Measurements from ENCODE around the gene DIP2B.

Gene DIP2B

DNA sequence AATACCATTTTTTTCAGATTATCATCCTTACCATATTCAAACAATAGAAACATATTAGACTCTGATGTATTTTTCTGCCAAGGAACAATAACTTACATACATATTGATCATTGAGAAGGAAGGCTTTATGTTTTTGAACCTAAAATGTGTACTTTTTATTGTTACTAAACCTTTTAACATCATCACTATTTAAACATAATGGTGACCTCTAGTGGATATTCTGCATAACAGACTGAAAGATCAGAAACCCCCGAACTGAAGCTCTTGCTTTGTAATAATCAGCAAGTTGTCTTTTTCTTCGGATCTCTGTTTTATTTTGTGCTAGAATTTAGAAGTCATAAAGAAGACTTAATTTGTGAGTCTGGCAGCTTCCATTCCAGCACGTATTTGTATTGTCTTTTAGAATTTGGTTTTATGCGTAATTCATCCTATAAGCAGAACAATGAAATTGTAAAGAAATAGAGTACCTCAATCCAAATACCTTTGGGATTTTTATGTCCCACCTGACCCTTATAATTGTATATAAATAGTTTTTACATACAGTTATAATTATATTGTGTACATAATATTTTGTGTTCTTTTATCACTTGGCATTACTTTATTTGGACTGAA lies 133.2 kb downstream of the DIP2B start:
- DNase-seq (ENCODE audit: low spot score): peak; percentile 50

DNA sequence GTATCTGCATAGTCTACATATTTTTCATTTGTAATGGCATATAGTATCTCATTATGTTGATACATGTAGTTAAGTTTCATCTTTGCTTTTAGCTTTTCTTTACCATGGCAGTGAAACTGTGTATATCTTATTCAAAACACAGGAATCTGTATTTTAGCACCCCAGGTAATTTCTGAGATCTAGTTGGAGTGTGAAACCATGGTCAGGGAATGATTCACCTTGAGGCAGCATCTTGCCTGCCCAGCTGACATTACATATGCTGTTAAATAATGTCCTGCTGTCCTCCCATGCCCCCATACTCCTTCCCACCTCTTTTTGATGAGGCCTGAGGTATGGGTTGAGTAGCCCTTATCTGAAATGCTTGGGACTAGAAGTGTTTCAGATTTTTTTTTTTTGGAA lies 133.7 kb downstream of the DIP2B start:
- DNase-seq (ENCODE audit: low spot score): no peak

DNA sequence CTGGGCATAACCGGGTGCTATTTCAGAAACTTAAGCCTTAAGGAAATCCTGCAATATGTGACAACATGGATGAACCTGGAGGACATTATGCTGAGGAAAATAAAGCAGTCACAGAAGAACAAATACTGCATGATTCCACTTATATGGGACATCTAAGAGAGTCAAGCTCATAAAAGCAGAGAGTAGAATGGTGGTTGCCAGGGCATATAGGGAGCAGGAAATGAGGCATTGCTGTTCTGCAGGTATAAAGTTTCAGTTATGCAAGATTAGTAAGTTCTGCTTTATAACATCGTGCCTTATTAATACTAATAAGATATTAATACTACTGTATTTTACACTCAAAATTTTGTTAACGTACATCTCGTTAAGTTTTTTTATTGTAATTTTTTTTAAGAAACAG lies 134.9 kb downstream of the DIP2B start:
- no peak for DNase-seq (ENCODE audit: low spot score)

DNA sequence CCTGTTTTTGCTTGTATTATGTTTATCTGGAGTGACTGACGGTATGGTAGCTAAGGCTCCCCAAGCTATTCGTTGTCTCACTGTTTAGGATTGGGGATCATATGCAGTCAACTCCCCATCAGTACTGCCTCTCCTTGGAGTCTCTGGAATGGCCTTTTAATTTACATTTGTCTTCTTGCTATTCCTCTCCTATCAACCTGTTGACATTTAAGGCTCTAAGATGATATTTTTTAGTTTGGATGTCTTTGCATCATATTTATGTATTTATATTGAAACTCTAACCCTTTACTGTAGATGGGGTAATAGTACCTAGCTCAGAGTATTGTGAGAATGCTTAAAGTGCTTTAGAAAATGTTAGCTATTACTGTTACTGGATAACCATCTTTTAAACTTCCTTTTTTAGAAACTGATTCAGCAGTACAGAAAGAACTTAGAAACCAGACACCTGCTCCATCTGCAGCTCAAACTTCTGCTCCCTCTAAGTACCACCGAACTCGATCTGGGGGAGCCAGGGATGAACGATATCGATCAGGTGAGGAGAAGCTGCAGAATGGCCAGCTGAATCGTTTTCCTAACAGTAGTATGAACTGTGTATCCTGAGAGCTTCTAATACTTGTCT lies 135.6 kb downstream of the DIP2B start:
- DNase-seq (ENCODE audit: low spot score): no peak

DNA sequence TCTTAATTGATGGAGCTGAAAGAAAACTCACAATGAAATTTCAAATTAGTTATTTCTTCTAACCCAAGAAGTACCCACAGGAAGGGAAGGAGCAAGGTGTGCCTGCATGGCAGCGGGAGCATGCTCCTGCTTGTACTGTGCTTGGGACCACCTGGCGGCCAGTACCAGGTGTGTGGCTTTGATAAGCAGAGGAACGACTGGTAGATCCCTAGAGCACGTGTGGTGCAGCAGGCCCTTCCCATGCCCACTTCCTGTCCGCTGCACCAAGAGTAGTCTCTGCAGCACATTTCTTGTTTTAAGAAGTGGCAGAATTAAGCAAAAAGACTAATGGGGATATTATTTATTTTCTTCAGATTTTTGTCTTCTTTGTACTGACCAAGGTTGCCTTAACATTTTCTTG lies 136.8 kb downstream of the DIP2B start:
- no peak for DNase-seq (ENCODE audit: low spot score)

DNA sequence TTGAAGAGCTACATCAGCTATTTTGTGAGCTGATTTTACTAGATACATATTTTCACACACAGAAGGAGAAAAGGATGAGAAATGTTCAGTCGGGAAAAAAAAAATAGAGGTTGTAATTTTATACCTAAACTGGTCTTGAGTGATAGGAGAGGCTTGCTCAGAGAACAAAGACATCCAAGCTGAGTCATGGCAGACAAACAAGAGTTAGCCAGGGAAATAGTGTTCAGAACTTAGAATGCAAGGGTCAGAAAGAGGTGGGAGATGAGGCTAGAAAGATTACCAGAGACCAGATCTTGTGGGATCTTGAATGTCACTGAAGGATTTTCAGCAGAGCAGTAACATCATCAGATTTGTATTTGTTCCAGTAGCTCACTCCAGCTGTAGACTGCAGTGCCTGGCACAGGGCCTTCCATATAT lies 137.3 kb downstream of the DIP2B start:
- no peak for DNase-seq (ENCODE audit: low spot score)

DNA sequence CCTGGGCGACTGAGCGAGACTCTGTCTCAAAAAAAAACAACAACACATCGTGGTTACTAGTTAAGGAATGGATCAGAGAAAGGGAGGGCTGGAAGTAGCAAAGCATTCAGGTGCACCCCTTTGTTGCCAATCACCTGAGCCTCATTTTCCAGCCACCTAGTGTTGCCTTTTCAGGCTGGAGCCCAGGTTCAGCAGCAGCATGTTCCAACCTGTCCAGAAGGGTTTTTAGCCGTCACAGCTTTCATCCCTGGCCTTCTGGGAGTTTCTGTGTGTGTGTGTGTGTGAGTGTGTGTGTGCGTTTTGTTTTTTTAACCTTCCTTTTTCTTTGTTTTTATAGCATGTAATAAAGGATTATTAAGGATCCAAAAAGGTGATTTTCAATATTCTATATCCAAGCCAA lies 138.0 kb downstream of the DIP2B start:
- no peak for DNase-seq (ENCODE audit: low spot score)

DNA sequence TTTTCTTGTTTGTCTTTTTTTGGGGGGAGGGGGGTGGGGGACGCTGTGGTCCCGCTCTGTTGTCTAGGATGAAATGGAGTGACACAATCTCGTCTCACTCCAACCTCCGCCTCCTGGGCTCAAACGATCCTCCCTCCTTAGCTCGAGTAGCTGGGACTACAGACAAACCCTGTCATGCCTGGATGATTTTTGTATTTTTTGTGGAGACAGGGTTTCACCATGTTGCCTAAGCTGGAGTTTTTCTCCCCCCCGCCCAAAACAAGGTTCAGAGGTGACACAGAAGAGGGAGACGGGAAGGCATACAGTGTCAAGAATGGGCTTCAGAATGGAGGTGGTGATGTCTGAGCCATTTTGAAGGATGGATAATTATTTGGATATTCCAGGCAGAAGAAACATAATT lies 142.2 kb downstream of the DIP2B start:
- DNase-seq (ENCODE audit: low spot score): no peak

DNA sequence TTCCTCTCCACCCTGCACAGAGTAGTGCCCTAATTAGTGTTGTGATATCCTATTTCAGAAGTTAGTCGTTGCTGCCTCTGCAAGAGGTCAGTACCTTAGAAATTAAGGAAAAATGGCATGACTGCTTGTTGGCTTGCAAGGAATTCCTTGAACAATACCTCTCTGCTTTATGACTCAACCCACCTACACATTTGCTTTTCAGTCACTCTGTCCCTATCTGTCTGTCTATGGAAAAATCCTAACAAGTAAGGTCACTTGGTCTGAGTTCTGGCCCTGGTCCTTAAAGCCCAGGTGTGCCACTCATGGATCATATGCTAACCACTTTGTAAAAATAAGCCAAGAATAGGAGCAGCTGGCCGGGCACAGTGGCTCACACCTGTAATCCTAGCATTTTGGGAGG lies 142.7 kb downstream of the DIP2B start:
- no peak for DNase-seq (ENCODE audit: low spot score)

DNA sequence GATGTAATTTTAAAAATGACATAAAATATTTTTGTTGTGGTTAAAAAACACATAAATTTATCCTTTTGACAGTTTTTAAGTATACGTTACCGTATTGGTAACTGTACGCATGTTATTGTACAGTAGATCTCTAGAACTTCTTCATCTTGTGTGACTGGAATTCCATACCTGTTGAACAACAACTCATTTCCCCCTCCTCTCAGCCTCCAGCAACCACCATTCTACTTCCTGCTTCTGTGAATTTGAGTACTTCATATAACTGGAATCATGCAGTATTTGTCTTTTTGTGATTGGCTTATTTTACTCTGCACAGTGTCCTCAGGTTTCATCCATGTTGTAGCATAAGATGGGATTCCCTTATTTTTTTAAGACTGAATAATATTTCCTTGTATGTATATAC lies 145.5 kb downstream of the DIP2B start:
- DNase-seq (ENCODE audit: low spot score): no peak

DNA sequence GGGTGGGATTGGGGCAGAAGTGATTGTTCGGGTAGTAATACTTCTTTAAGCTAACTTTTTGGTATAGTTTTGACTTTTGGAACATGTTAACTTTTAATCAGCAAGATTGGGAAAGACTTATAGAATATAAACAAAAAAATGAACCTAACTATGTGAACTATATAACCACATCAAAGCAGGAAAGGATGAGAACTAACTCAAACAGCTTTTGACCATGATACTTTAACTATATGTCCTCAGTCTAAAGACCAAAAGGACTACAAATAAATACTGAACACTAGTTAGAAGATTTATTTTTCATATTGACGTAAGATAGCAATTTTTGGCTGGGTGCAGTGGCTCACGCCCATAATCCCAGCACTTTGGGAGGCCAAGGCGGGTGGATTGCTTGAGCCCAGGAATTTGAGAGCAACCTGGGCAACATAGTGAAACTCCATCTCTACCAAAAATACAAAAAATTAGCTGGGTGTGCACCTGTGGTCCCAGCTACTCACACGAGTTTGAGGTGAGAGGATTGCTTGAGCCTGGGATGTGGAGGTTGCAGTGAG lies 150.7 kb downstream of the DIP2B start:
- no peak for DNase-seq (ENCODE audit: low spot score)

DNA sequence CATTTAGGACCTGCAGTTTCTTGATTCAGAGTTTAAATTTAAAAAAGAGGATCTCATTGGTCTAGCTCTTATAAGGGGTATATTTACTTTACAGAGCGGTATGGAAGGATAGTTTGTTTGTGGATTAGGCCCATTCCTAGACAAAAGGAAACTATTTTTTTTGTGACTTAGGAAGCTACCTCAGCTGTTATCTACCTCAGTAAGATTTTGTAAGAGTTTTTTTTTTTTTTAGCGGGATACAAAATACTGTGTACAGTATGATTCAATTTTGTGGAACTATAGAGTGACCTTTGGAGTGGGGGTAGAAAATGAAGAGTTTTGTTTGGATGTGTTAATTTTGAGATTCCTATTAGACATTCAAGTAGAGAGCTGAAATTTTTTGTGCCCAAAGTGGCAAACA lies 154.5 kb downstream of the DIP2B start:
- no peak for DNase-seq (ENCODE audit: low spot score)

DNA sequence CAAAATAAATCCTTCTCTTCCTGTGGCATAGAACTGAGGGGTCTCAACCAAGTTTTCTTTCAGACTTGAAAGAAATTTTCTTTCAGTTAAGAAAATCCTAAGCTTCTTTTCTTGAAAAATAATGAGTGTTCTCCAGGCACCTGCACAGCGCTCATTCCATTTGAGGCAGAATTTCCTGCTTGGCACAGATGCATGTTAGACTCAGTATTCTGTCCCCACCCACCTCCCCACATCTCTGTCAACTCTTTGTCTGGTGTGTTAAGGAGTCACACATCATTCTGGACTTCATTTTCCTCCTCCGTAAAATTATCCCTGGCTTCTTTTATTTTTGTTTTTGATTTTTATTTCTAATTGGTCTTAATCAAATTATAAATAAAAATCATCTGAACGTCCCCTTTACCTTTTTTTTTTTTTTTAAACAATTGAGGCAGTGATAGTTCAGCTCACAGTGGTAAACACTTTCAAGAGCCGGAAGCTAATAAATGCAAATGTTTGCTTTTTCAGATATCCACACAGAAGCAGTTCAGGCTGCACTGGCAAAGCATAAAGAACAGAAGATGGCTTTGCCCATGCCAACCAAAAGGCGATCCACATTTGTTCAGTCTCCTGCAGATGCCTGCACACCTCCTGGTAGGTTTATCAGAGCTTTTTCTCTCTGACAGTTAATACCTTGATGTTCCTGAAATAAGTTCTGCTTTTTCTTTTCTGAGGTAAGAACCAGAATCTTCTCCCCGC lies 155.1 kb downstream of the DIP2B start:
- no peak for DNase-seq (ENCODE audit: low spot score)

DNA sequence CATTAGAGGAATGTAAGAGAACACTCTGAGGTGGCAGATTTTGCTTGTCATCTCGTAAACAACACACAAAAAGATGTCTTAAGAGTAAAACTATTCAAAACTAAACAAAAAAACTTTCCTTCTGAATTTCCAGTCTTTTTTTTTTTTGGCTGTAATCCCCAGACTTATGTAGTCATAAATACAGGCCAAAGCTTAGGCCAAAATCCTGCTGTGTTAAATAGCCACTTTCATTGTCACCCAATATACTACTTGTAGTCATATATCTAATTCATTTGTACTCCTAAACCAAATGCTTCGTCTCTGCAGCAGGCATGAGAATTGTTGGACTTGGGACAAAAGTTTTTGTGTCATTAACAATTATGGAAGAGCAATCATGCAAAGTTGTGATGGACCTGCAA lies 155.6 kb downstream of the DIP2B start:
- no peak for DNase-seq (ENCODE audit: low spot score)

DNA sequence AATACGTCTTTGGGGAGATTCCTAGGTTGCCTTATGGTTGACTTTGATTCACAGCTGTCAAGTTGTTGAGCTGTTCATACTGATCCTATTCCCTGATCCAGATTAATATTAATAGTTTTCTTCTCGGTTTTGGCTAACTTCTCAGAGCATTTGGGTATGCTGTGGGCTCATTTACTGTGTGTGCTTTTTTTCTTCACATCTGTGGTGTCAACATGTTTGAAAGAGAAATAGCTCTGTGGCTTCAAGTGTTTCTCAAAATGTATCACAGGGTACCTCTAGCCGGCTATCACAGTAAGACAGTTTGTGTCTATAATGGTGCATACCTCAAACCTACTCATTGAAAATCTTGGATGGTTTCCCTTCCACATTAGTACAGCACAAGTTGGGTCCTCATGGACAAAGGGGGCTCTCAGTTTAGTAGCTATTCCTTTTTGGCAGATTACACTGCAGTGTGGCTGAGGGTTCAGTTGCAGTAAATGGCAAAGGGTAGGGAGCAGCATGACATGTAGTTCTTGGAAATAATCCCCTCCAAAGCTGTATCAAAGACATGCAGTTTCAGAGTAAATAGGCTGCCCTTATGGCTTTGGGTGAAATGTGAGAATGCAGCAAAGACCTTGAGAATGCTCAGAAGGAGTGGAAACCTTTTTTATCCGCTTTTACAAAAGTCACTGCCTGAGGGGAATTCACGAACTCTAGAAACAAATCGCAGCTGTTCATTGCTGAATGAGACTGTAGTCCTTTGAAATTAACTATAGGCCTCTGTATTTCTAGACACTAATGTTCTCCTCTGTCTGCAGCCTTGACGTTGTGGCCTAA lies 156.7 kb downstream of the DIP2B start:
- no peak for DNase-seq (ENCODE audit: low spot score)

DNA sequence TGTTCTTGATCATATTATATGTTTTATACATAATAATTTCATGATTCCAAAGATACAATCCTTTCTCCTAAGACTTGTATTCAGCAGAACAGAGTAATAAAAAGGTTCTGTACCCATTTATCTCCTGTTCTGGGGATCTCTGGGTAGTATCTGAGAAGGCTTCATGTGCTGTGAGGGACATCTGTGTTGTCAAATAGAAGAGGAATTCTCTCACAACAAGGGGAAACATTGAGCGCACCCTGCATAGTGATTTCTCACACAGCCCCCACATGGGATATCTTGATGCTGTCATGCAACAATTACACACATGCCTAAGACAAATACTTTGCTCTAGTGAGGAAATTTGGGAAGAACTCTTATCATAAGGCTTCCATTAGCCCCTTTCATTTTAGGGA lies 157.3 kb downstream of the DIP2B start:
- no peak for DNase-seq (ENCODE audit: low spot score)

DNA sequence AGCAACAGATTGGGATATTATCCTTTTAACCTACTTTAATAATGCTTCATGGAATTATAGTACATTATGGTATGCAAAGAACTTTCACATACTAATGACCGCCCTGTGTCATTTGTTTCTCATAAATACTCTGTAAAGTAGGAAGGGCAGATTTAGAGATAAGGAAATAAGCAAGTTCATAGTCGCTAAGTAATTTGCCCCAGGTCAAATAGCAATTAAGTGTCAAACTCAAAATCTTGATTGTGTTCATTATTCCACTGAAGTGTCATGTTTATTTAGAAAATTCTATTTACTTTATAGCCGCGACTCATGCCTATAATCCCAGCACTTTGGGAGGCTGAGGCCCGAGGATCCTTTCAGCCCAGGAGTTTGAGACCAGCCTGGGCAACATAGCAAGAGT lies 160.4 kb downstream of the DIP2B start:
- DNase-seq (ENCODE audit: low spot score): no peak

DNA sequence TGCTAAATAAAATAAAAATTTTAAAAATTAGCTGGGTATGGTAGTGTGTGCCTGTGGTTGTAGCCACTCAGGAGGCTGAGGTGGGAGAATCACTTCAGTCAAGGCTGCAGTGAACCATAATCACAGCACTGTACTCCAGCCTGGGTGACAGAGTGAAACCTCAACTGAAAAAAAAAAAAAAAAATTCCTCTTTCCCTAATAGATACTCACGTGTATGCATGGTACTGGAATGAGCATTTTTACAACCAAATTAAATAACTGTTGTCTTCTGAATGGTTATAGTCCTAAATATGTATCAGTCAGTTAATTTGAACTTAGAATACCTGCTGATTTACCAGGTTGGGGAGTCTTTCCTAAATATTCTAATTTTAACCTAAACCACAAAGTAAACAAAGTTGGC lies 160.8 kb downstream of the DIP2B start:
- no peak for DNase-seq (ENCODE audit: low spot score)

DNA sequence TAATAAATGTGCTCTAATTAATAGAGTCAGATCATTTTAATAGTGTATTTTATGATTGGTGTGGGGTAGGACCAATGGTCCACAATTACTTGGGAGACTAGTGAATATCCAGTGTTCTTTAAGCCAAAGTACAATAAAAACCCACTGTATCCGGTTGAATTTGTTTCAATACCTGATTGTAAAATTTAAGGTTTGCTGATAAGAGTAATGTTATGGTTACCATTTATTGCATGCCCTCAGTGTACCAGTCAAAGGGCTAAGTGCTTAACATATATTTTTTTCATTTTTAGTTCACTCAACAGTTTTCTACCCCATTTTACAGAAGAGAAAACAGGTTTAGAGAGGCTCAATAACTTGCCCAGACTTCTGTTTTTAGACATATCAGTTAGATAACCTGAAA lies 161.2 kb downstream of the DIP2B start:
- no peak for DNase-seq (ENCODE audit: low spot score)

DNA sequence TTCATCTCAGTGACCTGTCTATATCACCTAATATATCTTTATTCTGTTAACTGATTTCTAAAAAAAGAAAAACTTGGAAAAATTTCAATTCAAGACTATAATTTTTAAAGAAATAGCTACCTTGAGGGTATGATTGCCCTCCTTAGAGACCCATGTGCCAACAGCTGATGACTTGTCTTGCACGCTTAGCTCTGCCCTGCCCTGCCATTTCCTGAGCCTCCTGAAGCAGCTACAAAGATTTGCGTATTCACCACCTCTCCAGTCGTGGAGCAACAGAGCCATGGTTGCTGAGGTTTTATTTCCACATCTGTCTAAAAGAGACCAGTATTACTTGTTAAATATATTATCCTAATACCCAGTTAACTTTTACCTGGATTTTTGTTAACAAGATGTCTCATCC lies 167.4 kb downstream of the DIP2B start:
- no peak for DNase-seq (ENCODE audit: low spot score)

DNA sequence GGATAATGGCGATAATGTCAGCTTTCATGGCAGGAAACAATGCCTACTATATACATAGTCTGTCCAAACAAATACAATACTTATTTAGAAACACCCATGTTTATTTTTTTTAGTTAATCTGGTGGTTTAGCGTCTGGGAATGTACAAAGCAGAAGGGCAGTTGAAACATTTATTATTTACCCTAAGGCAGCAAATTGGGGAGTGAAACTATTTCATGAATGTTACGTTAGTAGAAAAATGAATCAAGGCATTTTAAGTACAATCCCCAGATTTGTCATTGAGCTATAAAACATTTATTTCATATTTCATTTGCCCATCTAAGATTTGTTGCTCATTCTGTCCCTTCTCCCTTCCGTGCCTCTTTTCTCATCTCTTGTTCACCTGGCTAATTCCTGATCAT lies 172.0 kb downstream of the DIP2B start:
- DNase-seq (ENCODE audit: low spot score): no peak

DNA sequence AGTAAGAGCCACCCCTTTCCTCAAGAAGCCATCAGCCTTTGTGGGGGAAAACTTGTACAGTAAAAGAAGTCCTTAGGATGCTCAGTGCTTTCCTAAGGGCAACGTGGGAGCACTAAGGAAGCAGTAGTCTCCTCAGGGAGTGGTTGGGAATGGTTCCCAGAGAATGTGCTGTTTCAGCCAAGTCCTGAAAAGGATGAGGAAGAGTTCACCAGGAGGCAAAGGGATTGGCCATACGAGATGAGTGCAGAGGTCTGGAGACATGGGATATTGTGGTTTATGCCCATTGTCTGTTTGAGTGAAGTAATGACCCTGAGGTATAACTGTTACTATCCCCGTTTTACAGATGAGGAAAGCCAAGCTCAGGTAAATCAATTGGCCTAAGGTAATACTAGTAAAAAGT lies 173.1 kb downstream of the DIP2B start:
- DNase-seq (ENCODE audit: low spot score): peak; percentile 25
